OCI-LY1 (cell line): ENCODE results near the gene PARD3B.

Experiments
- EZH2 ChIP-seq: fragments of 200-600 bp; sonication (generic), shearing (Covaris generic); IDR thresholded peaks from 2 replicates; pipeline ENCODE4 v1.8.0; 2017; ENCODE audit warnings: borderline replicate concordance, mixed run types, mild to moderate bottlenecking, antibody characterized with exemption, low read length, moderate library complexity, mixed read lengths
- TF ChIP-seq, protein P1 (sequence below): fragments of 200-600 bp; sonication (generic), shearing (Covaris generic); IDR thresholded peaks from 2 replicates; pipeline ENCODE4 v1.5.1; 2017; ENCODE audit warnings: mild to moderate bottlenecking, antibody characterized with exemption, low read length, moderate library complexity, mixed read lengths

- TF ChIP-seq, protein P1, sequence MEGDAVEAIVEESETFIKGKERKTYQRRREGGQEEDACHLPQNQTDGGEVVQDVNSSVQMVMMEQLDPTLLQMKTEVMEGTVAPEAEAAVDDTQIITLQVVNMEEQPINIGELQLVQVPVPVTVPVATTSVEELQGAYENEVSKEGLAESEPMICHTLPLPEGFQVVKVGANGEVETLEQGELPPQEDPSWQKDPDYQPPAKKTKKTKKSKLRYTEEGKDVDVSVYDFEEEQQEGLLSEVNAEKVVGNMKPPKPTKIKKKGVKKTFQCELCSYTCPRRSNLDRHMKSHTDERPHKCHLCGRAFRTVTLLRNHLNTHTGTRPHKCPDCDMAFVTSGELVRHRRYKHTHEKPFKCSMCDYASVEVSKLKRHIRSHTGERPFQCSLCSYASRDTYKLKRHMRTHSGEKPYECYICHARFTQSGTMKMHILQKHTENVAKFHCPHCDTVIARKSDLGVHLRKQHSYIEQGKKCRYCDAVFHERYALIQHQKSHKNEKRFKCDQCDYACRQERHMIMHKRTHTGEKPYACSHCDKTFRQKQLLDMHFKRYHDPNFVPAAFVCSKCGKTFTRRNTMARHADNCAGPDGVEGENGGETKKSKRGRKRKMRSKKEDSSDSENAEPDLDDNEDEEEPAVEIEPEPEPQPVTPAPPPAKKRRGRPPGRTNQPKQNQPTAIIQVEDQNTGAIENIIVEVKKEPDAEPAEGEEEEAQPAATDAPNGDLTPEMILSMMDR, result no peak
- TF ChIP-seq EZH2, result no peak
Observed at GRCh38 chr2:204899983-204900382, 354.7 kb downstream of the PARD3B start.
